Measurements from ENCODE around the gene SCAMP4. TPM values are rescaled to one million over a fixed set of nuclear protein-coding genes. Genes with fewer than 3 reads are reported as not detected.

Gene SCAMP4
- total and polyA plus RNA-seq, 2 experiments from 2014 or later, result 69.3 to 89.8 TPM

DNA sequence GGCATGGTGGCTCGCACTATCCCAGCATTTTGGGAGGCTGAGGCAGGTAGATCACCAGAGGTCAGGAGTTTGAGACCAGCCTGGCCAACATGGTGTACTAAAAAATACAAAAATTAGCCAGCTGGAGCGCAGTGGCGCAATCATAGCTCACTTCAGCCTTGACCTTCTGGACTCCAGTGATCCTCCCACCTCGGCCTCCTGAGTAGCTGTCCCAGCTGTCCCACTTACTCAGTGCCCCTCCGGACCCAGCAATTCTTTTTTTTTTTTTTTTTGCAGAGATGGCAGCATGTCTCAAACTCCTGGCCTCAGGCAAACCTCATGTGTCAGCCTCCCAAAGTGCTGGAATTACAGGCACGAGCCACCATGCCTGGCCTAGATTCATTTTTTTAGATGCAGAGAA lies 2.3 kb upstream of the SCAMP4 start:
- TF ChIP-seq EZH2 (IDR thresholded peaks at IDR 0.05; ENCODE audit: borderline replicate concordance) (no peak), EZH2phosphoT487 (IDR thresholded peaks at IDR 0.05; ENCODE audit: low read depth, severe bottlenecking, unreplicated experiment) (no peak)
- TF ChIP-seq, protein P1, sequence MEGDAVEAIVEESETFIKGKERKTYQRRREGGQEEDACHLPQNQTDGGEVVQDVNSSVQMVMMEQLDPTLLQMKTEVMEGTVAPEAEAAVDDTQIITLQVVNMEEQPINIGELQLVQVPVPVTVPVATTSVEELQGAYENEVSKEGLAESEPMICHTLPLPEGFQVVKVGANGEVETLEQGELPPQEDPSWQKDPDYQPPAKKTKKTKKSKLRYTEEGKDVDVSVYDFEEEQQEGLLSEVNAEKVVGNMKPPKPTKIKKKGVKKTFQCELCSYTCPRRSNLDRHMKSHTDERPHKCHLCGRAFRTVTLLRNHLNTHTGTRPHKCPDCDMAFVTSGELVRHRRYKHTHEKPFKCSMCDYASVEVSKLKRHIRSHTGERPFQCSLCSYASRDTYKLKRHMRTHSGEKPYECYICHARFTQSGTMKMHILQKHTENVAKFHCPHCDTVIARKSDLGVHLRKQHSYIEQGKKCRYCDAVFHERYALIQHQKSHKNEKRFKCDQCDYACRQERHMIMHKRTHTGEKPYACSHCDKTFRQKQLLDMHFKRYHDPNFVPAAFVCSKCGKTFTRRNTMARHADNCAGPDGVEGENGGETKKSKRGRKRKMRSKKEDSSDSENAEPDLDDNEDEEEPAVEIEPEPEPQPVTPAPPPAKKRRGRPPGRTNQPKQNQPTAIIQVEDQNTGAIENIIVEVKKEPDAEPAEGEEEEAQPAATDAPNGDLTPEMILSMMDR (IDR thresholded peaks at IDR 0.05; ENCODE audit: poor library complexity), result no peak
- no peak overlapping the region for H3K27ac ChIP-seq
- H3K4me3 ChIP-seq, result no peak overlapping the region
- H3K79me2 ChIP-seq, result peaks cover 24% of the 10 kb centered on the region
- no peaks in the 10 kb centered on the region for H3K9me2 ChIP-seq (replicated peaks; ENCODE audit: insufficient read depth)
- peaks cover 12% of the 10 kb centered on the region for H3K4me1 ChIP-seq (ENCODE audit: insufficient read depth)
- H2AFZ ChIP-seq, result no peak overlapping the region
- H3K36me3 ChIP-seq (replicated peaks; ENCODE audit: insufficient read depth, low read depth), result no peaks in the 10 kb centered on the region
- no peak for DNase-seq (ENCODE audit: low spot score)
- no peak overlapping the region for H3K4me2 ChIP-seq
- no peaks in the 10 kb centered on the region for H3K27me3 ChIP-seq
- no peaks in the 10 kb centered on the region for H3K9me3 ChIP-seq (ENCODE audit: low read depth)
- 83% methylated on average over 6 of the region's 6 CpGs for WGBS (ENCODE audit: low lambda C conversion rate, missing lambda C conversion rate)
- H4K20me1 ChIP-seq (ENCODE audit: insufficient read depth, poor library complexity, severe bottlenecking), result peaks cover 5% of the 10 kb centered on the region

DNA sequence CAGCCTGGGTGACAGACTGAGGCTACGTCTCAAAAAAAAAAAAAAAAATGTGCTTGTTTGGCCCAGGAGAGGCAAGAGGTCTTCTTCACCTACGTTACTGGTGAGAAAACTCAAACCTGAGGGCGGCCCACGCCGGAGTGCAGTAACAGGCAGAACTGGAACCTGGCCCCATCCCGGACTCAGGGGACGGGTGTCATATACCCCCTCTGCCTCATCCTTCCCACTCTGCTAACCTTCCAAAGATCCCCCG lies 414 bp upstream of the SCAMP4 start:
- Histone ChIP-seq H3K36me3 (replicated peaks; ENCODE audit: insufficient read depth, low read depth) (no peaks in the 10 kb centered on the region), H3K79me2 (peaks cover 42% of the 10 kb centered on the region), H3K27ac (peak overlapping the region; percentile 76), H3K9me3 (ENCODE audit: low read depth) (no peaks in the 10 kb centered on the region), H3K9me2 (replicated peaks; ENCODE audit: insufficient read depth) (no peaks in the 10 kb centered on the region), H2AFZ (no peak overlapping the region), H3K4me1 (ENCODE audit: insufficient read depth) (peaks cover 14% of the 10 kb centered on the region), H4K20me1 (ENCODE audit: insufficient read depth, poor library complexity, severe bottlenecking) (peaks cover 23% of the 10 kb centered on the region), H3K4me2 (peak overlapping the region; percentile 66), H3K27me3 (no peaks in the 10 kb centered on the region), H3K4me3 (no peak overlapping the region)
- TF ChIP-seq EZH2 (IDR thresholded peaks at IDR 0.05; ENCODE audit: borderline replicate concordance) (no peak), EZH2phosphoT487 (IDR thresholded peaks at IDR 0.05; ENCODE audit: low read depth, severe bottlenecking, unreplicated experiment) (no peak)
- TF ChIP-seq, protein P1 (IDR thresholded peaks at IDR 0.05; ENCODE audit: poor library complexity), result no peak
- WGBS (ENCODE audit: low lambda C conversion rate, missing lambda C conversion rate), result 37% methylated on average over 6 of the region's 8 CpGs
- no peak for DNase-seq (ENCODE audit: low spot score)

DNA sequence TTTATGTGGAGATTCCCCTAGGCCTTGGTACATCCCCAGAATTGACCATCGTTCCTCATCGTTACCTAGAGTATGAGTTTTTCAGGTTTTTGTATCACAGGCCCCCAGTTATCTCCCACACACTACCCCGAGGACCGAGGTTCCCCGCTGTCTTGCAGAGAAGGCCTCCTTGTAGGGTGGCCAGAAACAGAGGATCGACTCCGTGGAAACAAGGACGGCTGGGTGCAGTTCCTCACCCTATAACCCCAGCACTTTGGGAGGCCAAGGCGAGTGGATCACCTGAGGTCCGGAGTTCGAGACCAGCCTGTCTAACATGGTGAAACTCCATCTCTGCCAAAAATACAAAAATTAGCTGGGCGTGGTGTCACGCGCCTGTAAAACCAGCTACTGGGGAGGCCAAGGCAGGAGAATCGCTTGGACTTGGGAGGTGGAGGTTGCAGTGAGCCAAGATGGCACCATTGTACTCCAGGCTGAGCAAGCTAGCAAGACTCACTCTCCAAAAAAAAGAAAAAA lies 720 bp downstream of the SCAMP4 start:
- Histone ChIP-seq H3K79me2 (peaks cover 54% of the 10 kb centered on the region), H3K4me3 (peak overlapping the region; percentile 41), H3K9me2 (replicated peaks; ENCODE audit: insufficient read depth) (no peaks in the 10 kb centered on the region), H3K27me3 (no peaks in the 10 kb centered on the region), H4K20me1 (ENCODE audit: insufficient read depth, poor library complexity, severe bottlenecking) (peaks cover 27% of the 10 kb centered on the region), H2AFZ (peak overlapping the region; percentile 53), H3K9me3 (ENCODE audit: low read depth) (no peaks in the 10 kb centered on the region), H3K4me1 (ENCODE audit: insufficient read depth) (peaks cover 15% of the 10 kb centered on the region), H3K27ac (peak overlapping the region; percentile 89), H3K36me3 (replicated peaks; ENCODE audit: insufficient read depth, low read depth) (no peaks in the 10 kb centered on the region), H3K4me2 (peak overlapping the region; percentile 94)
- DNase-seq (ENCODE audit: low spot score), result no peak
- 86% methylated on average over 15 of the region's 15 CpGs for WGBS (ENCODE audit: low lambda C conversion rate, missing lambda C conversion rate)
- TF ChIP-seq, protein P1 (IDR thresholded peaks at IDR 0.05; ENCODE audit: poor library complexity), result no peak
- TF ChIP-seq EZH2phosphoT487 (IDR thresholded peaks at IDR 0.05; ENCODE audit: low read depth, severe bottlenecking, unreplicated experiment) (no peak), EZH2 (IDR thresholded peaks at IDR 0.05; ENCODE audit: borderline replicate concordance) (no peak)

Data from hepatocyte (in vitro differentiated cells).